Stimulated activated effector memory CD8-positive, alpha-beta T cell treated with anti-CD3 and anti-CD28 coated beads, Interleukin-12 subunit alpha, Interleukin-12 subunit beta, amount 100 ng/mL, for 72 hours (primary cell): ENCODE data around the gene SUPT3H.

Experiments used
- ATAC-seq: fragments of 150-1000 bp; cut with Tn5 transposase; 2 replicates; pipeline ENCODE4 v1.10.0; 2021
- DNase-seq, 2 donors: peaks; one replicate each; pipeline ENCODE4 v3.0.0; 2021 to 2022; ENCODE audit warnings: low spot score in 2 of 2
- H3K27ac Mint-ChIP-seq: one replicate; pipeline ENCODE4 v1.8.0; 2022; ENCODE audit warnings: mild to moderate bottlenecking, mixed read lengths
- H3K36me3 Mint-ChIP-seq: one replicate; pipeline ENCODE4 v1.8.0; 2022; ENCODE audit warnings: mild to moderate bottlenecking, mixed read lengths
- H3K4me1 Mint-ChIP-seq: one replicate; pipeline ENCODE4 v1.8.0; 2022; ENCODE audit warnings: mixed read lengths
- H3K4me3 Mint-ChIP-seq: one replicate; pipeline ENCODE4 v1.8.0; 2022; ENCODE audit warnings: mild to moderate bottlenecking, mixed read lengths
- H3K9me3 Mint-ChIP-seq: one replicate; pipeline ENCODE4 v1.8.0; 2022; ENCODE audit warnings: mixed read lengths

SUPT3H gene

GRCh38 chr6:45415788-45416518 is 38.2 kb upstream of the SUPT3H start:
- H3K4me1 Mint-ChIP-seq = peaks cover 40% of the 10 kb centered on the region
- H3K36me3 Mint-ChIP-seq = peaks cover 19% of the 10 kb centered on the region
- no peaks in the 10 kb centered on the region for H3K9me3 Mint-ChIP-seq
- no peak overlapping the region for H3K4me3 Mint-ChIP-seq
- peak overlapping the region; percentile 43 for H3K27ac Mint-ChIP-seq
- no peak for ATAC-seq
- no peak for DNase-seq

- H3K4me3 Mint-ChIP-seq = no peak overlapping the region
- DNase-seq = no peak
- H3K36me3 Mint-ChIP-seq = peaks cover 13% of the 10 kb centered on the region
- peaks cover 34% of the 10 kb centered on the region for H3K4me1 Mint-ChIP-seq
- peak overlapping the region; percentile 43 for H3K27ac Mint-ChIP-seq
- no peak for ATAC-seq
- no peaks in the 10 kb centered on the region for H3K9me3 Mint-ChIP-seq
These were observed 37.6 kb upstream of the SUPT3H start for GRCh38 chr6:45415315-45415714.

- ATAC-seq = no peak
- H3K27ac Mint-ChIP-seq = no peak overlapping the region
These were observed 34.2 kb upstream of the SUPT3H start for GRCh38 chr6:45411959-45412358.

DNA sequence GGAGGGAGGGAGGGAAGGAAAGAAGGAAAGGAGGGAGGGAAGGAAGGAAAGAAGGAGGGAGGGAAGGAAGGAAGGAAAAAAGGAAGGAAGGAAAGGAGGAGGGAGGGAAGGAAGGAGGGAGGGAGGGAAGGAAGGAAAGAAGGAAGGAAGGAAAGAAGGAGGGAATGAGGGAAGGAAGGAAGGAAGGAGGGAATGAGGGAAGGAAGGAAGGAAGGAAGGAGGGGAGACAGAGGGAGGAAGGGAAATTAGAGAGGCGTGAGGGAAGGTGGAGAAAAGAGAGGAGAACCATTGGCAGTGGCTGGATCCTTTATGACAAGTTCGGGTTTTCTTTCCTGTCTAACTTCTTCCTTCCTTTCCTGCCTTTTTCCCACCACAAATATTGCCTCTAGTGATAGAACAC is 22.3 kb upstream of the SUPT3H start:
- H3K36me3 Mint-ChIP-seq = no peaks in the 10 kb centered on the region
- ATAC-seq (no peak), DNase-seq (no peak)
- H3K9me3 Mint-ChIP-seq = no peaks in the 10 kb centered on the region
- H3K27ac Mint-ChIP-seq = no peak overlapping the region
- H3K4me1 Mint-ChIP-seq = no peaks in the 10 kb centered on the region
- no peak overlapping the region for H3K4me3 Mint-ChIP-seq

More at GRCh38 chr6:45411959-45412358, 34.2 kb upstream of the SUPT3H start:
- DNase-seq = no peak
- Mint-ChIP-seq H3K4me3 (no peak overlapping the region), H3K9me3 (no peaks in the 10 kb centered on the region), H3K36me3 (no peaks in the 10 kb centered on the region), H3K4me1 (peaks cover 30% of the 10 kb centered on the region)

GRCh38 chr6:45398075-45398813 is 20.5 kb upstream of the SUPT3H start:
- peak; percentile 85 for ATAC-seq
- Mint-ChIP-seq H3K9me3 (peaks cover 2% of the 10 kb centered on the region), H3K36me3 (no peaks in the 10 kb centered on the region), H3K4me3 (no peak overlapping the region), H3K27ac (no peak overlapping the region), H3K4me1 (peaks cover 8% of the 10 kb centered on the region)
- DNase-seq = no peak

GRCh38 chr6:45394586-45395095 is 16.9 kb upstream of the SUPT3H start:
- no peak for ATAC-seq

DNA sequence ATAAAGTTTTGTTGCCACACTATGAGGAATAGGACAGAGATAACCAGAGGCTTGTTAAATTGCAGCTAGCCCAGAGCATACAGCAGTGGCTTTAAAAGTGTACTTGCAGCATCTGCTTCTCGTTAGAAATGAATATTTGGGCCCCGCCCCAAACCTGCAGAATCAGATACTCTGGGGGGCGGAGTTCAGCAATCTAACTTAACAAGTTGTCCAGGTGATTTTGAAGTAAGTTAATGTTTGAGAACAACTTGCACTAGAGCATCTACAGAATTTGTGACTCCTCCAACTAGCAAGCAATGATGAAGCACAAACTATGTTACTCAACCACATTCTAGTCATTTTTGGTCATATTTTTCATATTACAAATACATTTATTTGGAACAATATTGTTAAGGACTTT is 10.6 kb upstream of the SUPT3H start:
- Mint-ChIP-seq H3K4me1 (no peaks in the 10 kb centered on the region), H3K27ac (no peak overlapping the region), H3K4me3 (no peak overlapping the region), H3K36me3 (no peaks in the 10 kb centered on the region), H3K9me3 (peaks cover 5% of the 10 kb centered on the region)
- DNase-seq (no peak), ATAC-seq (no peak)

More at GRCh38 chr6:45394586-45395095, 16.9 kb upstream of the SUPT3H start:
- no peak overlapping the region for H3K27ac Mint-ChIP-seq
- peaks cover 8% of the 10 kb centered on the region for H3K4me1 Mint-ChIP-seq
- H3K9me3 Mint-ChIP-seq = peaks cover 8% of the 10 kb centered on the region
- H3K4me3 Mint-ChIP-seq = no peak overlapping the region
- DNase-seq = no peak
- no peaks in the 10 kb centered on the region for H3K36me3 Mint-ChIP-seq

GRCh38 chr6:45387236-45387635 is 9.5 kb upstream of the SUPT3H start:
- Mint-ChIP-seq H3K4me3 (no peak overlapping the region), H3K4me1 (no peaks in the 10 kb centered on the region), H3K36me3 (no peaks in the 10 kb centered on the region), H3K27ac (no peak overlapping the region), H3K9me3 (peaks cover 2% of the 10 kb centered on the region)
- ATAC-seq (no peak), DNase-seq (no peak)

DNA sequence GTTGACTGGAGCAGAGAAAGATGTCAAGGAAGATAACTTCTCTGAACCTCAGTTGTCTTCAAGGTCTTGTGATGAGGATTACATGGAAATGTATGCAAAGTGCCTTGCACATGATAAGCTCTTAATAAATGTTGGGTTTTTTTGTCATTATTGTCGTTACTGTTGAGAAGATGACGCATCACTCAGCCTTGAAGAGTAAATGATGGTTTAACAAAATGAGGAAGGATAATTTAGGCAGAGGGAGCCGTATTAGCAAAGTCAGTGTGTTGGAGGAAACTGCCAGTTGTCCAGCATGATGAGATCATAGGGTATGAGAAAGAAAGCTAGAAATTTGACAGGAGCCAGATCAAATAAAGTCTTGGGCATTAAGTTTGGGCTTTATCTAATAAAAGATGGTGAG is 8.8 kb upstream of the SUPT3H start:
- no peak overlapping the region for H3K4me3 Mint-ChIP-seq
- H3K36me3 Mint-ChIP-seq = no peaks in the 10 kb centered on the region
- no peak for ATAC-seq
- DNase-seq = no peak
- peaks cover 1% of the 10 kb centered on the region for H3K9me3 Mint-ChIP-seq
- no peak overlapping the region for H3K27ac Mint-ChIP-seq
- no peaks in the 10 kb centered on the region for H3K4me1 Mint-ChIP-seq

DNA sequence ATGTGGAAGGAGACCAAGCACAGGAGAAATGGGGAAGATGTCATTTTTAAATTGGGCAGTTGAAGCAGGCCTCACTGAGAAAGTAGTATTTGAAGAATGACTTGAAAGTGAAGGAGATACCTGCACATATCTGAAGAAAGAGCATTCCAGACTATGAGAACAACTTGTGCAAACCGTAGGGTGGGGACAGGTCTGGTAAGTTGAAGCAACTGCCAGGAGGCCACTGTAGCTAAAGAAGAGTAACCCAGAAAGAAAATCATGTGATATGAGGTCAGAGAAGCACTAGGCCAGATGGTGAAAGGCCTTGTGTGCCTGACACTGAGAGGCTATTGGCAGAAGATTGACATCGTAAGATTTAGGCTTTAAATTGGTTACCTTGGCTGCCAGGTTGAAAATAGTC is 4.7 kb upstream of the SUPT3H start:
- no peak overlapping the region for H3K4me3 Mint-ChIP-seq
- no peaks in the 10 kb centered on the region for H3K9me3 Mint-ChIP-seq
- no peak overlapping the region for H3K27ac Mint-ChIP-seq
- ATAC-seq = no peak
- no peak for DNase-seq
- H3K36me3 Mint-ChIP-seq = peaks cover 18% of the 10 kb centered on the region
- H3K4me1 Mint-ChIP-seq = peaks cover 12% of the 10 kb centered on the region

- DNase-seq (no peak), ATAC-seq (peak; percentile 31)
- Mint-ChIP-seq H3K4me1 (peaks cover 21% of the 10 kb centered on the region), H3K27ac (peak overlapping the region; percentile 100), H3K4me3 (peak overlapping the region; percentile 95), H3K36me3 (peaks cover 24% of the 10 kb centered on the region), H3K9me3 (no peaks in the 10 kb centered on the region)
These were observed 696 bp upstream of the SUPT3H start for GRCh38 chr6:45378334-45378926.

DNA sequence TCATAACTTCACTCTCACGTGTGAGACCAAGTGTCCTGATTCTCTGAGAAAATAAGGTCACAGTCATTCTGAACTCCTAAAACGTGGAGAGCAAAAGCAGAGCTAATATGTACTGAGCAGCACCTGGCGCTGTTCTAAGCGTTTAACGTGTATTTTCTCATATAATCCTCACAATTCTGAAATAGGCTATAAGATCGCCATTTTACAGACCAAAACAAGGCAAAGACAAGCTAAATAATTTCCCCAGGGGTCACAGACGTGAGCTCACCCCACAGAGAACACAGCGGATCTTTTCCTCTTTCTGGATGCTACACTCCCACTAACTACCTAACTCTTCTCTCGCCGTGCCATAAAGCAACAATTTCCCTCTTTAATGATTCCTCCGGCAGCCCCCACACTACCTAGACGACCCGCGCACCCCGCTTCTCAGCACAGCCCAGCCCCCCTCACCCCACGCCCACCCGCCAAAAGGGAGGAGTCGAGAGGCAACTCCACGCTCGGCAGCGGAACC is 636 bp downstream of the SUPT3H start:
- peaks cover 21% of the 10 kb centered on the region for H3K4me1 Mint-ChIP-seq
- peak; percentile 0 for ATAC-seq
- H3K27ac Mint-ChIP-seq = peak overlapping the region; percentile 100
- peak in 1 of 2 donors; percentile 90 for DNase-seq
- H3K9me3 Mint-ChIP-seq = no peaks in the 10 kb centered on the region
- peak overlapping the region; percentile 95 for H3K4me3 Mint-ChIP-seq
- peaks cover 24% of the 10 kb centered on the region for H3K36me3 Mint-ChIP-seq

- H3K27ac Mint-ChIP-seq = peak overlapping the region; percentile 100
- peaks cover 21% of the 10 kb centered on the region for H3K4me1 Mint-ChIP-seq
- peaks cover 24% of the 10 kb centered on the region for H3K36me3 Mint-ChIP-seq
- ATAC-seq (no peak), DNase-seq (no peak)
- peak overlapping the region; percentile 95 for H3K4me3 Mint-ChIP-seq
- H3K9me3 Mint-ChIP-seq = no peaks in the 10 kb centered on the region
These were observed 1.3 kb downstream of the SUPT3H start for GRCh38 chr6:45376310-45377042.

DNA sequence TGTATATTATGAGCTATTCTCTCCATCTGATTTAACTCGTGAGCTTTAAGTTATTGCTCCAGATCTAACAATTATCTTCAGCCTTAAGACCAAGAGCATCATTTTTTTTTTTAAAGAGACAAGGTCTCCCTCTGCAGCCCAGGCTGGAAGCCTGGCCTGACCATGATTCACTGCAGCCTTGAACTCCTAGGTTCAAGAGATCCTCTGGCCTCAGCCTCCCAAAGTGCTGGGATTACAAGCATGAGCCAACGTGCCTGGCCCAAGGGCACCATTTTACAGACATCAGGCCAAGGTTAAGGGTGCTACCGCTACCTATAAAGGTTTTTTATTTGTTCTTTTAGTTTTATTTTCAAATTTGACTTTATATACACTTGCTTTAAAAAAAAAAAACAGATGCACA is 2.3 kb downstream of the SUPT3H start:
- Mint-ChIP-seq H3K4me3 (no peak overlapping the region), H3K27ac (no peak overlapping the region), H3K9me3 (no peaks in the 10 kb centered on the region), H3K36me3 (peaks cover 24% of the 10 kb centered on the region), H3K4me1 (peaks cover 21% of the 10 kb centered on the region)
- ATAC-seq (no peak), DNase-seq (no peak)
